NCI-H460 (cell line): ENCODE results near the gene KISS1. TPM values are rescaled to one million over a fixed set of nuclear protein-coding genes. Genes with fewer than 3 reads are reported as not detected.

Source experiments
- DNase-seq: peaks from one replicate; pipeline ENCODE4 v3.0.0-alpha.2; 2016; ENCODE audit warnings: low read depth; ENCODE audit errors: extremely low read depth
- total RNA-seq: library from RNA; depleted of rRNA; stranded (reverse); fragments of >200 nt; shearing (Covaris generic); gene quantifications from 2 replicates; pipeline ENCODE4 v1.2.3, GENCODE V29; 2014

Gene KISS1
- total RNA-seq, 1 experiment from 2014 or later = not detected

GRCh38 chr1:204194080-204194479, 2.2 kb downstream of the KISS1 start:
- DNase-seq = no peak

GRCh38 chr1:204192589-204193352, 3.5 kb downstream of the KISS1 start:
- DNase-seq = no peak

GRCh38 chr1:204192046-204192445, 4.2 kb downstream of the KISS1 start:
- DNase-seq = no peak

GRCh38 chr1:204191456-204191855, 4.8 kb downstream of the KISS1 start:
- DNase-seq = no peak

GRCh38 chr1:204190212-204191211, 5.8 kb downstream of the KISS1 start:
- no peak for DNase-seq

GRCh38 chr1:204188959-204189639, 7.2 kb downstream of the KISS1 start:
- no peak for DNase-seq

GRCh38 chr1:204186597-204186996, 9.7 kb downstream of the KISS1 start:
- no peak for DNase-seq

GRCh38 chr1:204181116-204181515, 15.2 kb downstream of the KISS1 start:
- DNase-seq = no peak

GRCh38 chr1:204180133-204180532, 16.2 kb downstream of the KISS1 start:
- DNase-seq = no peak

GRCh38 chr1:204178487-204179281, 17.6 kb downstream of the KISS1 start:
- no peak for DNase-seq

- no peak for DNase-seq
Observed at GRCh38 chr1:204177133-204177532, 19.2 kb downstream of the KISS1 start.

GRCh38 chr1:204176049-204176448, 20.2 kb downstream of the KISS1 start:
- DNase-seq = no peak

GRCh38 chr1:204174958-204175357, 21.3 kb downstream of the KISS1 start:
- no peak for DNase-seq

GRCh38 chr1:204172404-204173029, 23.8 kb downstream of the KISS1 start:
- no peak for DNase-seq

GRCh38 chr1:204171751-204172178, 24.5 kb downstream of the KISS1 start:
- DNase-seq = no peak

GRCh38 chr1:204170494-204171155, 25.7 kb downstream of the KISS1 start:
- DNase-seq = no peak

GRCh38 chr1:204169858-204170257, 26.4 kb downstream of the KISS1 start:
- DNase-seq = no peak

GRCh38 chr1:204167730-204168129, 28.6 kb downstream of the KISS1 start:
- DNase-seq = no peak

GRCh38 chr1:204166219-204166618, 30.1 kb downstream of the KISS1 start, which contains the start of gene REN:
Gene REN, minus strand, starts transcription at chr1:204166337. Its CDS starts 44 bp downstream, at chr1:204166293.
- no peak for DNase-seq
